Epithelial cell of esophagus (primary cell): ENCODE measurements around the gene PLIN4.

Source experiments
- DNase-seq: peaks from one replicate; pipeline ENCODE4 v3.0.0; 2010; ENCODE audit warnings: low read depth
- H3K4me3 ChIP-seq: 2 replicates; pipeline ENCODE4 v1.5.1; 2011; ENCODE audit warnings: mild to moderate bottlenecking, low read length, control low read depth
- TF ChIP-seq, protein P1 (sequence below): IDR thresholded peaks from 2 replicates; pipeline ENCODE4 v1.5.1; 2011; ENCODE audit warnings: low read depth, mild to moderate bottlenecking, low read length, control low read depth, inconsistent platforms; ENCODE audit not compliant: insufficient read depth; ENCODE audit errors: missing control alignments

Gene PLIN4

DNA sequence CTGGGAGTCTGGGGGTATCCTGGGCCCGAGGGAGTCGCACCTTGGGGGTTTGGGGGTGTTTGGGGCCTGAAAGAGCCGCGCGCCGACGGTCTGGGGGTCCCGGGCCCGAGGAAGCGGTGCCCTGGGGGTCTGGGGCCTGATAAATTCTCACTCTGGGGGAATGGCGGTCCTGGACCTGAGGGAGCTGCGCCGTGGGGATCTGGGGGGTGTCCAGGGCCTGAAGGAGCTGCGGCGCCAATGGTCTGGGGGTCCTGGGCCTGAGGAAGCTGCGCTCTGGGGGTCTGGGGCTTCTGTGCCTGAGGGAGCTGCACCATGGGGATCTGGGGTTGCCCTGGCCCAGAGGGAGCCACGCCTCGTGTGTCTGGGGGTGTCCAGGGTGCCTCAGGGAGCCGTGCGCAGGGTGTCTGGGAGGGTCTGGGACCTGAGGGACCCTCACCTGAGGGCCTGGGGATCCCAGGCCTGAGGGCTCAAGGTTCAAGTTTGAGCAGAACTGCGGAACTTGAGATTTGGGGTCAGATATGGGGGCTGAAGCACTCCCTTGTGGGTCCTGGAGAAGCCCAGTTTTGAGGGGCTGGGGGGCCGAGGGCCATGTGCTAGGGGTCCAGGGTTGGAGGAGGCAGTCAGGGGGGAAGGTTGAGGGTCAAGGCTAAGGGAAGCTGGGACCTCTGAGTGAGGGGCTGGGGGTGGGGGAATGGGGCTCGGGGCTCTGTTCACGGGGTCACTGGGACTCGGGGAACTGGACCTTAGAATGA is 45.1 kb downstream of the PLIN4 start:
- DNase-seq, result no peak
- H3K4me3 ChIP-seq, result peak overlapping the region; percentile 77
- TF ChIP-seq, protein P1, sequence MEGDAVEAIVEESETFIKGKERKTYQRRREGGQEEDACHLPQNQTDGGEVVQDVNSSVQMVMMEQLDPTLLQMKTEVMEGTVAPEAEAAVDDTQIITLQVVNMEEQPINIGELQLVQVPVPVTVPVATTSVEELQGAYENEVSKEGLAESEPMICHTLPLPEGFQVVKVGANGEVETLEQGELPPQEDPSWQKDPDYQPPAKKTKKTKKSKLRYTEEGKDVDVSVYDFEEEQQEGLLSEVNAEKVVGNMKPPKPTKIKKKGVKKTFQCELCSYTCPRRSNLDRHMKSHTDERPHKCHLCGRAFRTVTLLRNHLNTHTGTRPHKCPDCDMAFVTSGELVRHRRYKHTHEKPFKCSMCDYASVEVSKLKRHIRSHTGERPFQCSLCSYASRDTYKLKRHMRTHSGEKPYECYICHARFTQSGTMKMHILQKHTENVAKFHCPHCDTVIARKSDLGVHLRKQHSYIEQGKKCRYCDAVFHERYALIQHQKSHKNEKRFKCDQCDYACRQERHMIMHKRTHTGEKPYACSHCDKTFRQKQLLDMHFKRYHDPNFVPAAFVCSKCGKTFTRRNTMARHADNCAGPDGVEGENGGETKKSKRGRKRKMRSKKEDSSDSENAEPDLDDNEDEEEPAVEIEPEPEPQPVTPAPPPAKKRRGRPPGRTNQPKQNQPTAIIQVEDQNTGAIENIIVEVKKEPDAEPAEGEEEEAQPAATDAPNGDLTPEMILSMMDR, result no peak

DNA sequence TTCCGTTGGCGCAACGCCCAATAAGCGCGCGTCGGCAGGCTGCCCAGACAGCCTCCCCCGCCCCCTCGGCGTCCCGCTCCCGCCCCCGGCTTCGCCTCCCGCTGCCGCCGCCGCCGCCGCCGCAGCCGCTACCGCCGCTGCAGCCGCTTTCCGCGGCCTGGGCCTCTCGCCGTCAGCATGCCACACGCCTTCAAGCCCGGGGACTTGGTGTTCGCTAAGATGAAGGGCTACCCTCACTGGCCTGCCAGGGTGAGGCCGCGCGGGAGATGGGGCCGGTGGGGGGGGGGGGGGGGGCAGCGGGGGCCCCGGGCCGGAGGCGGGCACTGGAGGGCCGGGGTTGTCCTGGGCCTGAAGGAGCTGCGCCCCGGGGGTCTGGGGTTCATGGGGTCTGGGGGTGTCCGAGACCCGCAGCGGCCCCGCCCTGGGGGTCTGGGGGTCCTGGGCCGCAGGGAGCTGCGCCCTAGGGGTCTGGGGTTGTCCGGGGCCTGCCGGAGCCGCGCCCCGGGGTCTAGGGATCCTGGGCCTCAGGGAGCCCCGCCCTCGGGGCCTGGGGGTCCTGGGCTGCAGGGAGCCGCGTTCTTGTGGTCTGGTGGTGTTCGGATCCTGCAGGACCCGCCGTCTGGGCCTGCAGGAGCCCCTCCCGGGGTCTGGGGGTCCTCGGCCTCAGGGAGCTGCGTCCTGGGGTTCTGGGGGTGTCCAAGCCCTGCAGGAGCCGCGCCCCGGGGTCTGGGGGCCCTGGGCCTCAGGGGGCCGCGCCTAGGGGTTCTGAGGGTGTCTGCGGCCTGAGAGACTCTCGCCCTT is 45.9 kb downstream of the PLIN4 start, which contains the start of gene HDGFL2:
HDGFL2 (plus strand) TSS at position 124 of the 801 bp plus-strand sequence; CDS start at position 178, 54 bp downstream.
- no peak for DNase-seq
- TF ChIP-seq, protein P1, result no peak
- H3K4me3 ChIP-seq, result peak within 1 kb of the TSS; percentile 77

DNA sequence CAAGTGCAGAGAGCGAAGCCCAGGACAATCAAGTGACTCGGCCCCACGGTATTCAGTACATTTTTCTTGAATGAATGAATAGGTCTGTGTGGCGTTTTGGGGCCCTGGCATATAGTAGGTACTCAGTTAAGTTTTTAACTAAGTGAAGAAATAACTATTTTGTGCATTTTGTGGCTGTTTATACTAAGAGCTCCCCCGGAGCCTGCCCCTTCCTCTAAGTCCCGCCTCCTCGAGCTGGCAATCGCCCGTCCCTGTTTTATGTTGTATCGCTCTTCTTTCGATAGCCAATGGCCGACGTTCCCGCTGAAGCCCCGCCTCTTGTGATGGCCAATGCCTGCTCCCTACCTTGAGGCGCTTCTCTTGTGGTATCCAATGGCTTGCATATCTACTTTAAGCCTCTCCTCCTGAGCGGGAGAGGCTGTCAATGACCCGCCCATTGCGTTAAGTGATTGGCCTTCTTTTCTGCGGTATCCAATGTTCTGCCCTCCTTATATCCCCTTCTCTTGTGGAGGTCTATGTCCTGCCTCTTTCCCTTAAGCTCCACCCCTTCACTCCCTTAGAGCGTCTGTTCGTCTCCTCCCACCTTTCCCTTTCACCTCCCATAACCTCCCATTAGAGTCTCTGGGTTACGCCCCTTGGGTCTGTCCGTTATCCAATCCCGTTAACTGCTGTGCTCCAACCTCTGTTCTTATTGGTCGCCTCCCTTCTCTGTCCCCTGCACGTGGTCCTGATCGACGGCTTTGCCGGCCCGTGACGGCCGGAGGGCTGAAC is 46.7 kb downstream of the PLIN4 start:
- TF ChIP-seq, protein P1, result no peak
- peak; percentile 100 for DNase-seq
- peak overlapping the region; percentile 67 for H3K4me3 ChIP-seq

DNA sequence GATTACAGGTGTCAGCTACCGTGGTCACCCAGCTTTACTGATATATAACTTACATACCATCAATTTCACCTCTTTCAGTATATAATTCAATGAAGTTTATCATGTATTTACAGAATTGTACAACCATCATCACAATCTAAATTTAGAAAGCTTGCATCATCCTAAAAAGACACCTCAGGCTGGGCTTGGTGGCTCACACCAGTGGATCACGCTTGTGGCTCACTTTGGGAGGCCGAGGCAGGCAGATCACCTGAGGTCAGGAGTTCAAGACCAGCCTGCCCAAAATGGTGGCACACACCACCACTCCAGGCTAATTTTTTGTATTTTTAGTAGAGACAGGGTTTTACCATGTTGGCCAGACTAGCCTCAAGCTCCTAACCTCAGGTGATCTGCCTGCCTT is 50.5 kb downstream of the PLIN4 start:
- H3K4me3 ChIP-seq, result no peak overlapping the region
- no peak for DNase-seq
- TF ChIP-seq, protein P1, result no peak

DNA sequence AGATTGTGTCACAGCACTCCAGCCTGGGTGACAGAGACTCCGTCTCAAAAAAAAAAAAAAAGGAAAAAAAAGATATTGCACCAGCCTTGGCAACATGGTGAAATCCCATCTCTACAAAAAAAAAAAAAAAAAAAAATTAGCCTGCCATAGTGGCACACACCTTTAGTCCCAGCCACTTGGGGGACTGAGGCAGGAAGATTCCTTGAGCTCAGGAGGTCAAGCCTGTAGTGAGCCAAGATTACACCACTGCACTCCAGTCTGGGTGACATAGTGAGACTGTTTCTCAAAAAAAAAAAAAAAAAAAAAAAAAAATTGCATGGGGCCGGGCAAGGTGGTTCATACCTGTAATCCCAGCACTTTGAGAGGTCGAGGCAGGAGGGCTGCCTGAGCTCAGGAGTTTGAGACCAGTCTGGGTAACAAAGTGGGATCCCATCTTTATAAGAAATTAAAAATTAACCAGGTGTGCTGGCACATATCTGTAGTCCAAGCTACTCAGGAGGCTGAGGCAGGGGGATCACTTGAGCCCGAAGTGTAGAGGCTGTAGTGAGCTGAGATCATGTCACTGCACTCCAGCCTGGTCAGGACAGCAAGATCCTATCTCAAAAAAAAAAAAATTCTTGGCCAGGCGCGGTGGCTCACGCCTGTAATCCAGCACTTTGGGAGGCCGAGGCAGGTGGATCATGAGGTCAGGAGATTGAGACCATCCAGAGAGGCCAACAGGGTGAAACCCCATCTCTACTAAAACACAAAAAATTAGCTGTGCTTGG is 53.3 kb downstream of the PLIN4 start:
- no peak for DNase-seq
- no peak overlapping the region for H3K4me3 ChIP-seq
- TF ChIP-seq, protein P1, result no peak
